RPMI8226 (cell line): ENCODE results near the gene SNX32.
"Not testable (repeated sequence)": the region's sequence is repeated elsewhere in the genome, so short reads cannot be mapped to it uniquely, and the experiment has no call there.

Source experiments
- DNase-seq: peaks from one replicate; pipeline ENCODE4 v3.0.0-alpha.2; 2015

The SNX32 gene

GRCh38 chr11:65829459-65829858 lies 4.3 kb upstream of the SNX32 start:
- DNase-seq = no peak

- DNase-seq = not testable (repeated sequence)
These were observed 1.5 kb upstream of the SNX32 start for GRCh38 chr11:65832231-65832630.

GRCh38 chr11:65834202-65834601 lies 439 bp downstream of the SNX32 start:
- no peak for DNase-seq

GRCh38 chr11:65842144-65842543 lies 8.4 kb downstream of the SNX32 start:
- DNase-seq = no peak

GRCh38 chr11:65843811-65844210 lies 10.0 kb downstream of the SNX32 start:
- no peak for DNase-seq

- no peak for DNase-seq
These were observed 10.6 kb downstream of the SNX32 start for GRCh38 chr11:65844231-65844872.

- no peak for DNase-seq
These were observed 14.0 kb downstream of the SNX32 start for GRCh38 chr11:65847746-65848145.

GRCh38 chr11:65848693-65849092 lies 14.9 kb downstream of the SNX32 start:
- DNase-seq = not testable (repeated sequence)

- no peak for DNase-seq
These were observed 15.6 kb downstream of the SNX32 start for GRCh38 chr11:65849366-65849765.

GRCh38 chr11:65849771-65850216 lies 16.0 kb downstream of the SNX32 start:
- DNase-seq = no peak

GRCh38 chr11:65850217-65851082 lies 16.7 kb downstream of the SNX32 start:
- DNase-seq = no peak

- DNase-seq = no peak
These were observed 17.4 kb downstream of the SNX32 start for GRCh38 chr11:65851083-65851579.

GRCh38 chr11:65851811-65852507 lies 18.2 kb downstream of the SNX32 start:
- no peak for DNase-seq

- no peak for DNase-seq
These were observed 18.9 kb downstream of the SNX32 start for GRCh38 chr11:65852508-65853245.

- no peak for DNase-seq
These were observed 19.6 kb downstream of the SNX32 start for GRCh38 chr11:65853246-65853979.

- no peak for DNase-seq
These were observed 20.4 kb downstream of the SNX32 start for GRCh38 chr11:65854161-65854592.

- DNase-seq = no peak
These were observed 21.4 kb downstream of the SNX32 start for GRCh38 chr11:65854852-65855837.

GRCh38 chr11:65855927-65856363 lies 22.2 kb downstream of the SNX32 start:
- no peak for DNase-seq

- peak; percentile 88 for DNase-seq
These were observed 23.1 kb downstream of the SNX32 start for GRCh38 chr11:65856689-65857499.

GRCh38 chr11:65857500-65857852 lies 23.7 kb downstream of the SNX32 start:
- peak; percentile 75 for DNase-seq
